ENCODE results near the gene PPP1R12C.

PPP1R12C gene

DNA sequence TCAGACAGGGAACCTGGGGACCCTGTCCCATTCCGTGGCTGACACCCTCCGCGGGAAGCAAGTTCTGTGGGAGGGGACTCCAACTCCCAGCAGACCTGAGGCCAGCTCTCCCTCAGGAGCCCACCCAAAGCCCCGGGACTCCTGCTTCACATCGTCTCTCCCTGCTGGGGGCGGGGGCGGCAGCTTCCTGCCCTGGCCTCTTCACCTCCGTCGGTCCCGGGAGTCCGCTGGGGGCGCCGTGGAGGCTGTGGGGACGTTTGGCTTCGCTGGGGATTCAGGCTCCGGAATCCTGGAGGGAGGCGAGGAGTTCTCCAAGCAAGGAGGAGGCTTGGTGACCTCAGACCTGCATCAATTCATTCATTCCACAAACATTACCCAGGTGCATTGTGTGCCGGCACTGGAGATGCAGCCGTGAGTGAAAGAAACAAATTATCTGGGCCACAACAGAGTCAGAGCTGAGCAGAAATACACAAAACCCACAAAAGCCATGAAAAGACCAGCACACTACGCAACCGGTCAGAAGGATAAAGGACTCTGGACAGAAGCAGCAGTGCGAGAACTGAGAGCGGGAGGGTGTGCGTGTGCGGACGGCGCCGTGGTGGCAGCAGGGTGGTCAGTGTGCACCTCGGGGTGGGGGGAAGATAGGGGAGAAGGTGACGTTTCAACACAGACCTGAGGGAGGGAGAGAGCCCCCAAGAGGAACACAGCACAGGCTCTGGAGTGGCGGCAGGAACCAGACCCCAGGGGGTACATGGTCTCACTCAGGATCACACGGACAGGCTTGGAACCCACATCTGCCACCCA is 22.8 kb downstream of the PPP1R12C start:
- intact Hi-C loops (cut with DNase I) = no loop called here
- peak in 1 of 10 donors; percentile 62 for DNase-seq

DNA sequence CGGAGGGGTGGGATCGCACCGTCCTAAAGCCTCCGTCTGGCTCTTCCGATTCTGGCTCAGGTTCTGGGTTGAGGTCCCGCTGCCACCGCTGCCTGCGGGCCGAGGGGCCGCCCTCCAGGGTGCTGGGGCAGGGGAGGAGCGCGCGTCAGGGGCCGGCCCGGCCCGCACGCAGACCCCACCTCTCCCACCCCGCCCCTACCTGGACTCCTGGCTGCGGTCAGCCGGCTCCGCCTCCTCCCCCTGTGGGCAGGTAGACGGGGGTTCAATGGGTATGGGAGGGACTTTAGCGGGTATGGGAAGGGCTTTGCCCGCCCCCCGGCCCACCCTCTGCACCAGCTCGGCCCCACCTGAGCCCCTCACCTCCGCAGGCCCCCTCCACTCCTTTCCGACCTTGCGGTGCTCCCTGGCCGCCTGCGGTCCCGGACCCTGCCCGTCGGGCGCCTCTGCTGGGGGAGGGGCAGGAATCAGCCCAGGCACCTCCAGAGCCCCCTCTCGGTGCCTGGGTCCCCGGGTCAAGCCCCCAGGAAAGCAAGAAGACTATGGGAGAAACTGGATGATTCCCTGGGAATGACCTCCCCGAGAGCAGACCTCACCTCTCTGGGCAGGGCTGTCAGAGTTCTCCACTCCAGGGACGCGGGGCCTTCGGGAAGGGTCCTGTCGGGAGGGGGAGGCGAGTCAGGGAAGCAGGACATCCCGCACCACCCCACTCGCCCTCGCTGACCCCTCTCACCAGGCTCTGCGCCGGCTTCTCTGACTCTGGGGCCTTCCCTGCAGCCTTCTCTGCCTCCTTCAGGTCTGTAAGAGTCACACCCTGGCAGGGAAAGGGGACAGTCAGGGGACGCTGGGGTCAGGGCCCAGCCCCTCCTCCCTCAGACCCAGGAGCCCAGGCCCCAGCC is 24.8 kb downstream of the PPP1R12C start:
- intact Hi-C loops (cut with DNase I) = no loop called here
- DNase-seq = peak in 2 of 10 donors; percentile 42 to 48

DNA sequence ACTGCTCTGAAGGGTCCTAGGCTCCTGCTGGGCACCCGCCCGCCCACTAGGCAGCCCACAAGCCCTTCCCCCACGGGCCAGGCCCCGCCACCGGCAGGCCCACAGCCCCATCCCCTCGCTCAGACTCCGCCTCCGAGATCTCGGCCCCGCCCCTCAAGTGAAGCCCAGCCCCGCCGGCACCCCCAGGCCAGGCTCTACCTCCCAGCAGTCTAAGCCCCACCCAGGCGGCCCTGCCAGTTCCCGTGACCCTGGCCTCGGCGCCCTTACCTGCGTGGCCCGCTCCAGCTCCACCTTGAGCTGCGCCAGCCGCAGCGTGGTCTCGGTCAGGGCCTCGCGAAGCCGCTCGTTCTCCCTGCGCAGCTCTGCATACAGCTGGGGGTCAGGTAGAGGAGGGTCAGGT is 25.5 kb downstream of the PPP1R12C start:
- peak in 2 of 10 donors; percentile 57 to 64 for DNase-seq
- intact Hi-C loops (cut with DNase I) = no loop called here

DNA sequence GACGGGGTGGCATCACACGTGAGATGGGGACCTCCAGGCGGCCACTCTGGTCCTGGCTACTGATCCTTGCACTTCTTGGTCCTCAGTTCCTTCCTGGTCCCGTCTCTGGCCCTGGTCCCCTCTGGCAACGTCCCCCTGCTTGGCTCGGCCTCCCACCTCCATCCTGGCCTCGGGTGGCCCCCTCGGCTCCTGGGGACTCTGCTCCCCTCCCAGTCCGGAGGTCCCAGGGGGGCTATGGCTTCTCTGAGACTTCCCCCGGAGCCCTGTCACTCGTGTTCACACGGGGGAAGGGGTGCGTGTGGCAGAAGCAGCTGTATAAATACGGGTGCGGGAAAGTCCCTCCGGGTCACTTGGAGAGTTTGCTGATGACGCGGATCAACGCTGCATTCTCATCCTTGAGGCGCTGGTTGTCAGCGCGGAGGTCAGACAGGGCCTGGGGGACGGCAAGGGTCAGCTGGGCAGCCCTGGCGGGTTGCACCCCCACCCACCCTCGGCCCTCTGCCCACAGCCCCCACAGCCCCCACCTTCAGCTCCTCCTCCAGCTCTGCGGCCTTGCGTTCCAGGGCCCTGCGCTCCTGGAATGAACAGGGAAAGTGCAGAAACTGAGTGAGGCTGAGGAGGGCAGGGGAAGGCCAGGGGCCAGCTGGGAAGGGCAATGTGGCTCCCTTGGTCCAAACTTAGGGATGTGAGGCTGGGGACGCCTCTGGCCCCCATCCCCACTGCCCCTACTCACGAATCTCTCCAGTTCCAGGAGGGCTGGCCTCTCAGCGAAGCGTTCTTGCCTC is 26.1 kb downstream of the PPP1R12C start:
- DNase-seq = peak in 3 of 10 donors; percentile 55 to 76 (median 55)

DNA sequence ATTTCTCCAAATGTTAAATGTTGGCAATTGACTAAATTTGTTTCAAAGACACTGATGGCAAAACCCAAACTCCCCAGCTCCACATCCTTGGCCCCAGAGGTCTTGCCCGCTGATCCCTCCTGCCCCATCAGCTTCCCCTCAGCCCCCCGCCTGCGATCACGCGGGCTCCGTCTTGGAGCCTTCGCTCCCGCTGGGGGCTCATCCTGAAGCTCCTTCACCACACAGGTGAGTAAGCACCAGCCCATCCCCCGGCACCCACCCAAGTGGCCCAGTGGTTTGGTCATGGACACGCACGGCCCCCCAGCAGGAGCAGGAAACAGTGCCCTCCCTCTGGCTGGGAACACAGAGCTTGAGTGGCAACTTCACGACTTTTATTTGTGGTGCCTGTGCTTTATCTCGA is 26.9 kb downstream of the PPP1R12C start:
- peak in 2 of 10 donors; percentile 36 to 77 for DNase-seq
- intact Hi-C loops (cut with DNase I) = no loop called here

More for the DNA sequence above, 26.1 kb downstream of the PPP1R12C start:
- intact Hi-C loops (cut with DNase I) = no loop called here

DNA sequence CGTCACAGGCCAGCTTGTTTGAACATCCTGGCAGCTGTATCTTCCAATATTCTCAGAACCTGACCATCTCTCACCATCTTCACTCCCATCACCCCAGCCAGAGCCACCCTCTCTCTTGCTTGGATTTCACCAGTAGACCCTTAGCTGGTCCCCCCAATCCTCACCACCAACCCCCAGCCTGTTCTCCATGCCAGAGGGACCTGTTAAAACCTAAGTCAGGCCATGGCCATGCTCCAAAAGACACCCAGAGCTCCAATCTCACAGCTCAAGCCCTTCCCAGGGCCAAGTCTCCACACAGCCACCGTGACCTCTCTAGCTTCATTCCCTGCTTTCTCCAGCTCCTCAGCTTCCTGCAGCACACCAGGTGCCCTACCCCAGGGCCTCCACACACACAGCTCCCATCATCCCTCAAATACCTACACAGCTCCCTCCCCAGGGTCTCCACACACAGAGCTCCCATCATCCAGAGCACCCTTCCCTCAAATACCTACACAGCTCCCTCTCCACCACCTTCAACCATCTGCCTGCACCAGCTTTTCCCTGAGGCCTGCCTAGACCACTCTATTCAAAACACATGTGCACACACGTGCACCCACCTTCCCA is 28.0 kb downstream of the PPP1R12C start:
- DNase-seq = peak in 3 of 10 donors; percentile 20 to 54 (median 49)
- intact Hi-C loops (cut with DNase I) = no loop called here

DNA sequence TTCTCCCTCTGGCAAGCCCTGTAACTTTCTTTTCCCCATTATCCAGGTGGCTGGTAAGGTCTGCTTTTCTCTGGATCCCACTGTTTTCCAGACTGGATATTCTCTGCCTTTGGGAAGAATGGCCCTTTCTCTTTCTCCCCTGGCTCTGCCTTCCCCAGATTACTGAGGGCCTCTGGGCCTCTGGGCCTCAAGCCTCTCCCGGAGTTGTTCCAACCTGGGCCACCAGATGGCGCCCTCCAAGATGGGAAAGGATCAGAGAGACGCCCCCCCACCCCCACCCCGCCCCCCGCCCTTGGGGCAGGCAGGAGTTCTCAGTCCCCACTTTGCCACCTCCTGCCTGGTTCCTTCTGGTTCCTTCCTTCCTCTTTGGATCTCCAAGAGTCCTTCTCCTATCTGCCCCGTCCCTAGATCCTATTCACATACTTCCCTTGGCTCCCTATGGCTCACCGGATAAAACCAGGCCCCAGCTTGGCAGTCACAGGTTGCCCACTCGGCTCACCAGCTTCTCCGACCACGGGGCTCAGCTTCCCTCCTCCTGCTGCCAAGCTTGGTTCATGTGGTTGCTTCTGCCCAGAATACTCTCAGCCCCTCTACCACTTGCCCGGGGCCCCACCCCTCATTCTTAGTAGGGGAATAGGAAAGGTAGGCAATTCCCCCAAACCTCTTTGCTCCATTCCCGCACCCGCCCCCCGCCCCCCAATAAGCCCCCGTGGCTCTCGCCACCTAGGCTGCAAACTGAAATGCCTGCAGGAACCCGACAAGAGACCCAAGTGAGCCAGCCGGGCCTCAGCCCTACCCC is 28.7 kb downstream of the PPP1R12C start:
- peak in 9 of 10 donors; percentile 56 to 94 (median 82) for DNase-seq
- intact Hi-C loops (cut with DNase I) = loop anchor here (1.0 kb wide), 1 partner anchor 28 kb away; no protein-coding TSS in a partner anchor

DNA sequence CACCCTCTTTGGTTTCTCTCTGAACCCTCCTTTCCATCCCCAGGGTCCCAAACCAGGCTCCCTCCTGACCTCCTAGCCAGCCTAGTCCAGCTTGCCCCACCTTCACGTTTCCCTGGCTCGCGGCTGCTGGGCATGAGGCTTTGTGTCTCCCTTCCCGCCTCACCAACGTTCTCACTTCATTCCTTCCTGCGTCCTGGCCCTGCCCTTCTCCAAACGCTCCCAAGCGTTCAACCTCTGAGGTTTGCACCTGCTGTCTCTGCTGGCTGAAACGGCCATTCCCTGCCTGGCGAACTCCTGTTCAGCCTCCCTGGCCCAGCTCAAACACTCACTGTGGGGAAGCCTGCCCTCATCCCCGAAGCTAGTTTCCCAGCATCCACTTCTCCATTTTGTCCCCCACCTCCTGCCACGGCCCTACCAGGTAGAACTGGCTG is 29.4 kb downstream of the PPP1R12C start:
- intact Hi-C loops (cut with DNase I) = loop anchor here (1.0 kb wide), 1 partner anchor 28 kb away; no protein-coding TSS in a partner anchor
- DNase-seq = peak in 2 of 10 donors; percentile 53 to 74

DNA sequence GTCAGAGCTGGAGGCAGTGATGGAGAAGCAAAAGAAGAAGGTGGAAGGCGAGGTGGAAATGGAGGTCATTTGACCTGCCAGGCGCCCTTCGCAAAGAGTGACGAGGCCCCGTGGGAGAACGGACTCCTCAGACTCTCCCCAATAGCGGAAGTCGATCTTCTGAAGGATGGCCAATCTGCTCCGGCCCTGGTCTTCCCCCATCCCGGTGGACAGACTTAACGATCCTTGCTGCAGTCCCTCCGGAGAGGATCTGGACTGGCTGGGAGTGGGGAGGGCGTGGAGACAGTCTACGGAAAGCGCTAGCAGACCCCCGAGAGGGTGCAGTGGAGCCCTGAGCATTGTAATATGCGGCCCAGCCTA is 29.9 kb downstream of the PPP1R12C start:
- DNase-seq = peak in 2 of 10 donors; percentile 56 to 70
- intact Hi-C loops (cut with DNase I) = no loop called here

DNA sequence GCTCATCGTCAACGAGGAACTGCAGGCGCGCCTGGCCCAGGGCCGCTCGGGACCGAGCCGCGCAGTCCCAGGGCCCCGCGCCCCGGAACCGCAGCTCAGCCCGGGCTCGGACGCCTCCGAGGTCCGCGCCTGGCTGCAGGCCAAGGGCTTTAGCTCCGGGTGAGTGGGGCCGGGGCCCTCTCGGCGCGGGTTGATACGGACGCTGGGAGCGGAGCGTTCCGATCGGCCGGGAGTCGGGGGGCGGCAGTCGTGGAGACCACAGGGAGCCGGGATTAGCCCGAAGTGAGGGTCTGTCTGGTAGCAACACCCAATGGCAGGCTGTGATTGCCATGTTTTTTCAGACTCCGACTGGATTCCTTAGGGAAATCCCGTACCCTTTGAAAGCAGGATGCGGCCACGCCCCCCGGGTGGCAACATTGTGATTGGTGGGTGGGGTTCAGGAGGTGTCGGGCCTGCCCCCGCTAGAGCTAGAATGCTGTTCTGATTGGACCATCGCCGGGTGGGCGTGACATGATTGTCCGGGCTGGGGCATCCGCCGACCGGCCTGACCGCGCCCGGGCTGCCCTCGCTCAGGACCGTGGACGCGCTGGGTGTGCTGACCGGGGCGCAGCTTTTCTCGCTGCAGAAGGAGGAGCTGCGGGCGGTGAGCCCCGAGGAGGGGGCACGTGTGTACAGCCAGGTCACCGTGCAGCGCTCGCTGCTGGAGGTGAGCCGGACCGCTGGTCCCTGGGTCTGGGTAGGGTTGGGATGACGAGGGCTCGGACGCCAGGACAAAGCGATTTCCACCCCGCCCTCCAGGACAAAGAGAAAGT is 30.5 kb downstream of the PPP1R12C start:
- intact Hi-C loops (cut with DNase I) = no loop called here
- DNase-seq = peak; percentile 69 to 97 (median 80)

DNA sequence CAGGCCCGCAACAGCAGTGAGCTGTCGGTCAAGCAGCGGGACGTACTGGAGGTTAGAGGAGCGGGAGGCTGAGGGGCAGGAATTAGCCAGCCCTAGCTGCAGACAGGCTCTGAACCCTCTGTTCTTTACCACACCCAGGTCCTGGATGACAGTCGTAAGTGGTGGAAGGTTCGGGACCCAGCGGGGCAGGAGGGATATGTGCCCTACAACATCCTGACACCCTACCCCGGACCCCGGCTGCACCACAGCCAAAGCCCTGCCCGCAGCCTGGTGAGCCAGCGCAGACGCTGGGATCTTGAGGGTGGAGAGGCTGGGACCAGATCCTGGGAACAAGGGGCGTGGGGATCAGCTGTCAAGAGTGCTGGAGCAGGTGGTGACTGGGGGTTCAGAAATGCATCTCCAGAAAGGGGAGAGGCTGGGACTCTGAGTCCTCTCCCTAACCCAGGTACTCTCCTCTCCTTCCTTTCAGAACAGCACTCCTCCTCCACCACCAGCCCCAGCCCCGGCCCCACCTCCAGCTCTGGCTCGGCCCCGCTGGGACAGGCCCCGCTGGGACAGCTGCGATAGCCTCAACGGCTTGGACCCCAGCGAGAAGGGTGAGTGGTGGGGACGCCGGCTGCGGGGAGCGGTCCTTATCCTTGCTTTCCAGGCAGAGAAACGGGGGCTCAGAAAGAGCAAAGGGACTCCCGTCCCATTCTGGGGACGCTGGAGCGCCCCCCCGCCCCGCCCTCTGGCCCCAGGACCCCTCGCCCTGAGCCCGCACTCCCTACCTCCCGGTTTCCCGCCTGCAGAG is 31.3 kb downstream of the PPP1R12C start:
- peak in 3 of 10 donors; percentile 64 to 84 (median 80) for DNase-seq
- intact Hi-C loops (cut with DNase I) = no loop called here

DNA sequence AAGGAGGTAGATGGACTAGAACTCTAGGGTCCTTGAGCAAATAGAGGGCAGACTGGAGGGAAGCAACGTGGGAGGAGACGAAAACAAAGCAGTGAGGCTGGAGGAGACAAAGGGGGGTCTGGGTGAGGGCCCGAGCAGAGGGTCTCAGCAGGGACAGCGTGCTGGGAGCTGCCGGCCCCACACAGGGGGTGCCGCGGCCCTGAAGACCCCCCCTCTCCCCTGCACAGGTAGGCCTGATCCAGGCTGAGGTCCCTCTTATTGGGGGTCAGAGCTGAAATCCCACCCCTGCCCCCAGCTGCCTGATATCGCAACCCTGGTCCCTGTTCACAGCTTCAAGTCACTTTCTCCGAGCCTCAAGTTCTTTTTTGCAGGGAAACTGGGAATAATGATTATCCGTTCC is 33.0 kb downstream of the PPP1R12C start:
- intact Hi-C loops (cut with DNase I) = no loop called here
- DNase-seq = peak in 2 of 10 donors; percentile 7 to 23

DNA sequence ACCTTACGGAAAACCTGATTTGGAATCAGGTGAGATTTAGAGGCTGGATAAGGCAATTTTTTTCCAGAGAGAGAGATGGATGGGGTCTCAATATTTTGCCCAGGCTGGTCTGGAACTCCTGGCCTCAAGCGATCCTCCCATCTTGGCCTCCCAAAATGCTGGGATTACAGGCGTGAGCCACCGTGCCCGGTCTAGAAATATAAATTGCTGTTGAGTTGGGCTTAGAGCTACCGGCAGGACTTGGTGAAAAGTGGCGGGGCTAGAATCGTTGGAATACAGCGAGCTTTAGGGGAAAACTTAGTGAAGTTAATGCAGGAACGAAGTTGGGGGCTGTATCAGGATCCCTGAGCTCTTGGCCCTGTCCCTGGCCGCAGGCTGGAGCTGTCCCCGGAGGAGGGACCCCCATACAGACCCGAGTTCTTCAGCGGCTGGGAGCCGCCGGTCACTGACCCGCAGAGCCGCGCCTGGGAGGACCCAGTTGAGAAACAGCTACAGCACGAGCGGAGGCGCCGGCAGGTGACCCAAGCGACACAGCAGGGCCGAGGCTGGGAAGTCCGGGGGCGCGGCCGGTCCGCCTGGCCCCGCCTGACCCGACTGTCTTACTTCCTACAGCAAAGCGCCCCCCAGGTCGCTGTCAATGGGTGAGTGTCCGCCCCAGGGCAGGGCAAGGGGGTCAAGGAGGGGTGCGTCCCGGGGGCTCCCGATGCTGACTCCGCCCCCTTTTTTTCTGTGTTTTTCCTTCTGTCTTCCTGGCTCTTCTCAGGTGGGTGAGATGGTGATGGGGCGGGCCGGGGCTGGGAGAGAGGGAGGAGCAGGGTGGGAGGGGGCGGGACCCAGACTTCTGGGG is 34.2 kb downstream of the PPP1R12C start:
- peak in 3 of 10 donors; percentile 59 to 61 (median 59) for DNase-seq

DNA sequence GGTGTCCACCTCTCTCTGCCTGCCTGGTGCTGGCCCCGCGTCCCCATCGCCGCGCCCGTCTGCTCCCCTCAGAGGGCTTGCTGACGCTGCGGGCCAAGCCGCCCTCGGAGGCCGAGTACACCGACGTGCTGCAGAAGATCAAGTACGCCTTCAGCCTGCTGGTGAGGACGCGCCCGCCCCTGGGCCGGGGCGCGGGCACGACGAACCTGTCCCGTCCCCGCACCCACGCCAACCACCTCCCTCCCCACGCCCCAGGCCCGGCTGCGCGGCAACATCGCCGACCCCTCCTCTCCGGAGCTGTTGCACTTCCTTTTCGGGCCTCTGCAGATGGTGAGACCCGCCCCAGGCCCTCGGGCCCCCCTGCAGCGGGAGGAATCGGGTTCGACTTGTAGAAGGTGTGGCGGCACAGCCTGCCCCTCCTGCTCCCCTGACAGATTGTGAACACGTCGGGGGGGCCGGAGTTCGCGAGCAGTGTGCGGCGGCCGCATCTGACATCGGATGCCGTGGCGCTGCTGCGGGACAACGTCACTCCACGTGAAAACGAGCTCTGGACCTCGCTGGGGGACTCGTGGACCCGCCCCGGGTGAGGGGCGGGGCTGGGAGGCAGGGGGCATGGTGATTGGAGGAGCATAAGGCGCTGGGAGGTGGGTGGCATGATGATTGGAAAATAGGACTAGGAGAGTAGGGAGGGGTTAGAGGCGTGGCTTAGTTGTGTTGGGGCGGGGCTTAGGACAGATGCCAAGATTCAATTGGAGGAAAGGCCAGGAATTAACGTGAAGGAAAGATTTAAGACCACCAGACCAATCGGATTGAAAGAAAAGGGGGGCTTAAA is 35.2 kb downstream of the PPP1R12C start:
- DNase-seq = peak in 2 of 10 donors; percentile 57 to 67
- intact Hi-C loops (cut with DNase I) = no loop called here

More for the DNA sequence above, 34.2 kb downstream of the PPP1R12C start:
- intact Hi-C loops (cut with DNase I) = no loop called here

DNA sequence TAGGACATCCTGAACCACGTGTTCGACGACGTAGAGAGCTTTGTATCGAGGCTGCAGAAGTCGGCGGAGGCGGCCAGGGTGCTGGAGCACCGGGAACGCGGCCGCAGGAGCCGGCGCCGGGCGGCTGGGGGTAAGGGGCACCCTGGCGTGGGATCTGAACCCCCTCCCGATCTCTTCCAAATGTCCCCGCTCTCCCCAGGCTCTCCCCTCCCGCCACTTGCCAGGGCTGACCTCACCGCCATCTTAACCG is 35.7 kb downstream of the PPP1R12C start:
- intact Hi-C loops (cut with DNase I) = no loop called here
- DNase-seq = no peak

All from posterior cingulate gyrus (tissue), 11 donors.